ENCODE data around the gene SYT6. TPM values are rescaled to one million over a fixed set of nuclear protein-coding genes. Genes with fewer than 3 reads are reported as not detected.
"Not testable (repeated sequence)": the region's sequence is repeated elsewhere in the genome, so short reads cannot be mapped to it uniquely, and the experiment has no call there.

SYT6 gene
- total RNA-seq, 1 experiment from 2014 or later: not detected

GRCh38 chr1:114072246-114072645 is 81.4 kb downstream of the SYT6 start:
- no TSS peak for BruUV-seq (replicated peaks)
- POLR2A ChIA-PET (ENCODE audit: unreplicated experiment): no interaction called here

GRCh38 chr1:114069762-114070161 is 83.9 kb downstream of the SYT6 start:
- CTCF ChIA-PET; H3K9me2 ChIP-seq (ENCODE audit: insufficient read depth); H3K4me3 ChIP-seq; H3K27me3 ChIP-seq (ENCODE audit: insufficient read depth, low read depth); H4K20me1 ChIP-seq (ENCODE audit: insufficient read depth); H3F3A ChIP-seq (ENCODE audit: insufficient read depth, low read depth); H3K4me1 ChIP-seq (replicated peaks; ENCODE audit: insufficient read depth); intact Hi-C loops (cut with micrococcal nuclease; ENCODE audit: unreplicated experiment); BruUV-seq (replicated peaks); H3K27ac ChIP-seq; H3K36me3 ChIP-seq (ENCODE audit: low read depth); H3K79me2 ChIP-seq (ENCODE audit: low read depth); H2AFZ ChIP-seq; POLR2A ChIA-PET (ENCODE audit: unreplicated experiment); H3K4me2 ChIP-seq: not testable (repeated sequence)
- H3K9me3 ChIP-seq (ENCODE audit: insufficient read depth, low read depth): peaks cover 26% of the 10 kb centered on the region
- peak in 1 of 2 experiments; percentile 53 for DNase-seq

More at GRCh38 chr1:114072246-114072645, 81.4 kb downstream of the SYT6 start:
- Histone ChIP-seq H3K36me3 (ENCODE audit: low read depth) (no peaks in the 10 kb centered on the region), H3K27me3 (ENCODE audit: insufficient read depth, low read depth) (no peaks in the 10 kb centered on the region), H3K4me3 (no peak overlapping the region), H3K27ac (no peak overlapping the region), H2AFZ (no peak overlapping the region), H3K4me1 (replicated peaks; ENCODE audit: insufficient read depth) (no peaks in the 10 kb centered on the region), H3F3A (ENCODE audit: insufficient read depth, low read depth) (no peaks in the 10 kb centered on the region), H4K20me1 (ENCODE audit: insufficient read depth) (no peaks in the 10 kb centered on the region), H3K9me2 (ENCODE audit: insufficient read depth) (no peaks in the 10 kb centered on the region), H3K79me2 (ENCODE audit: low read depth) (no peaks in the 10 kb centered on the region), H3K4me2 (no peak overlapping the region), H3K9me3 (ENCODE audit: insufficient read depth, low read depth) (peaks cover 26% of the 10 kb centered on the region)
- TF ChIP-seq EZH2 (IDR thresholded peaks at IDR 0.05; ENCODE audit: low read depth): no peak
- no peak for TF ChIP-seq CTCF (conservative IDR thresholded peaks at IDR 0.05)
- no peak for DNase-seq
- intact Hi-C loops (cut with micrococcal nuclease; ENCODE audit: unreplicated experiment): no loop called here
- CTCF ChIA-PET: no interaction called here

- BruUV-seq (replicated peaks); H3F3A ChIP-seq (ENCODE audit: insufficient read depth, low read depth); H3K27ac ChIP-seq; H3K9me2 ChIP-seq (ENCODE audit: insufficient read depth); H3K4me3 ChIP-seq; H3K79me2 ChIP-seq (ENCODE audit: low read depth); H3K36me3 ChIP-seq (ENCODE audit: low read depth); H2AFZ ChIP-seq; H4K20me1 ChIP-seq (ENCODE audit: insufficient read depth); H3K4me2 ChIP-seq; DNase-seq; H3K4me1 ChIP-seq (replicated peaks; ENCODE audit: insufficient read depth); CTCF ChIA-PET; H3K27me3 ChIP-seq (ENCODE audit: insufficient read depth, low read depth); POLR2A ChIA-PET (ENCODE audit: unreplicated experiment); intact Hi-C loops (cut with micrococcal nuclease; ENCODE audit: unreplicated experiment): not testable (repeated sequence)
- H3K9me3 ChIP-seq (ENCODE audit: insufficient read depth, low read depth): peaks cover 21% of the 10 kb centered on the region
Observed at GRCh38 chr1:114068684-114069083, 85.0 kb downstream of the SYT6 start.

- H3K79me2 ChIP-seq (ENCODE audit: low read depth); H3K9me3 ChIP-seq (ENCODE audit: insufficient read depth, low read depth); CTCF ChIA-PET; H3K9me2 ChIP-seq (ENCODE audit: insufficient read depth); BruUV-seq (replicated peaks); H3K4me1 ChIP-seq (replicated peaks; ENCODE audit: insufficient read depth); intact Hi-C loops (cut with micrococcal nuclease; ENCODE audit: unreplicated experiment); H2AFZ ChIP-seq; H3K27me3 ChIP-seq (ENCODE audit: insufficient read depth, low read depth); DNase-seq; H3K36me3 ChIP-seq (ENCODE audit: low read depth); H3K4me2 ChIP-seq; H3K4me3 ChIP-seq; H3F3A ChIP-seq (ENCODE audit: insufficient read depth, low read depth); H4K20me1 ChIP-seq (ENCODE audit: insufficient read depth); POLR2A ChIA-PET (ENCODE audit: unreplicated experiment); H3K27ac ChIP-seq: not testable (repeated sequence)
Observed at GRCh38 chr1:114065671-114066070, 88.0 kb downstream of the SYT6 start.

GRCh38 chr1:114063544-114063943 is 90.1 kb downstream of the SYT6 start:
- CTCF ChIA-PET: no interaction called here
- Histone ChIP-seq H3K27me3 (ENCODE audit: insufficient read depth, low read depth) (no peaks in the 10 kb centered on the region), H3K9me2 (ENCODE audit: insufficient read depth) (no peaks in the 10 kb centered on the region), H3K9me3 (ENCODE audit: insufficient read depth, low read depth) (peaks cover 5% of the 10 kb centered on the region; the same call in 1 of the 2 replicates), H2AFZ (no peak overlapping the region), H3K4me1 (replicated peaks; ENCODE audit: insufficient read depth) (no peaks in the 10 kb centered on the region), H3K4me3 (no peak overlapping the region), H3K27ac (no peak overlapping the region), H3K4me2 (no peak overlapping the region), H3K36me3 (ENCODE audit: low read depth) (no peaks in the 10 kb centered on the region), H3F3A (ENCODE audit: insufficient read depth, low read depth) (no peaks in the 10 kb centered on the region), H3K79me2 (ENCODE audit: low read depth) (no peaks in the 10 kb centered on the region), H4K20me1 (ENCODE audit: insufficient read depth) (no peaks in the 10 kb centered on the region)
- no peak for DNase-seq
- no TSS peak for BruUV-seq (replicated peaks)
- intact Hi-C loops (cut with micrococcal nuclease; ENCODE audit: unreplicated experiment): no loop called here
- POLR2A ChIA-PET (ENCODE audit: unreplicated experiment): no interaction called here
- TF ChIP-seq EZH2 (IDR thresholded peaks at IDR 0.05; ENCODE audit: low read depth) (no peak), CTCF (conservative IDR thresholded peaks at IDR 0.05) (no peak)
